GM21786 (cell line): ENCODE results near the gene GNG7.

Experiments
- ATAC-seq: cut with Tn5 transposase; IDR thresholded peaks from one replicate; pipeline ENCODE4 v1.9.1; 2021; ENCODE audit not compliant: unreplicated experiment

GNG7 gene

GRCh38 chr19:2726904-2727639, 24.6 kb upstream of the GNG7 start:
- no peak for ATAC-seq

- no peak for ATAC-seq
Observed at GRCh38 chr19:2726160-2726855, 23.8 kb upstream of the GNG7 start.

- no peak for ATAC-seq
Observed at GRCh38 chr19:2724148-2724557, 21.7 kb upstream of the GNG7 start.

- no peak for ATAC-seq
Observed at GRCh38 chr19:2723747-2724146, 21.3 kb upstream of the GNG7 start.

GRCh38 chr19:2723345-2723715, 20.8 kb upstream of the GNG7 start:
- no peak for ATAC-seq

- no peak for ATAC-seq
Observed at GRCh38 chr19:2722541-2723344, 20.2 kb upstream of the GNG7 start.

GRCh38 chr19:2721570-2722540, 19.4 kb upstream of the GNG7 start:
- ATAC-seq = no peak

- no peak for ATAC-seq
Observed at GRCh38 chr19:2720777-2721569, 18.5 kb upstream of the GNG7 start, which contains the start of gene DIRAS1. DIRAS1 (minus strand) TSS chr19:2721372; CDS start chr19:2717806, 3,566 bp downstream.

GRCh38 chr19:2719920-2720776, 17.7 kb upstream of the GNG7 start:
- ATAC-seq = no peak

GRCh38 chr19:2719232-2719735, 16.8 kb upstream of the GNG7 start:
- no peak for ATAC-seq

GRCh38 chr19:2717638-2718541, 15.4 kb upstream of the GNG7 start:
- no peak for ATAC-seq

- ATAC-seq = no peak
Observed at GRCh38 chr19:2716722-2717637, 14.5 kb upstream of the GNG7 start.

- ATAC-seq = no peak
Observed at GRCh38 chr19:2716275-2716650, 13.8 kb upstream of the GNG7 start.

GRCh38 chr19:2715470-2716274, 13.2 kb upstream of the GNG7 start:
- no peak for ATAC-seq

- ATAC-seq = no peak
Observed at GRCh38 chr19:2714531-2715269, 12.2 kb upstream of the GNG7 start.
